IMR-90 (cell line): Measurements from ENCODE around the gene MRPL9.

Source experiments
- CEBPB ChIP-seq: IDR thresholded peaks from 2 replicates; pipeline ENCODE4 v1.6.1; 2012; ENCODE audit warnings: low read depth, low read length, improper control_type of control experiment
- POLR2A ChIP-seq: IDR thresholded peaks from 2 replicates; pipeline ENCODE4 v1.6.1; 2012; ENCODE audit warnings: mild to moderate bottlenecking, low read depth, low read length
- SMC3 ChIP-seq: fragments of 150-350 bp; IDR thresholded peaks from 2 replicates; pipeline ENCODE4 v1.6.1; 2016; ENCODE audit warnings: low read depth, mild to moderate bottlenecking, antibody characterized with exemption, low read length, moderate library complexity
- TF ChIP-seq, protein P1 (sequence below): conservative IDR thresholded peaks from 2 replicates; pipeline ENCODE4 v1.5.1; 2012; ENCODE audit warnings: mild to moderate bottlenecking, low read depth, low read length, improper control_type of control experiment

- TF ChIP-seq, protein P1, sequence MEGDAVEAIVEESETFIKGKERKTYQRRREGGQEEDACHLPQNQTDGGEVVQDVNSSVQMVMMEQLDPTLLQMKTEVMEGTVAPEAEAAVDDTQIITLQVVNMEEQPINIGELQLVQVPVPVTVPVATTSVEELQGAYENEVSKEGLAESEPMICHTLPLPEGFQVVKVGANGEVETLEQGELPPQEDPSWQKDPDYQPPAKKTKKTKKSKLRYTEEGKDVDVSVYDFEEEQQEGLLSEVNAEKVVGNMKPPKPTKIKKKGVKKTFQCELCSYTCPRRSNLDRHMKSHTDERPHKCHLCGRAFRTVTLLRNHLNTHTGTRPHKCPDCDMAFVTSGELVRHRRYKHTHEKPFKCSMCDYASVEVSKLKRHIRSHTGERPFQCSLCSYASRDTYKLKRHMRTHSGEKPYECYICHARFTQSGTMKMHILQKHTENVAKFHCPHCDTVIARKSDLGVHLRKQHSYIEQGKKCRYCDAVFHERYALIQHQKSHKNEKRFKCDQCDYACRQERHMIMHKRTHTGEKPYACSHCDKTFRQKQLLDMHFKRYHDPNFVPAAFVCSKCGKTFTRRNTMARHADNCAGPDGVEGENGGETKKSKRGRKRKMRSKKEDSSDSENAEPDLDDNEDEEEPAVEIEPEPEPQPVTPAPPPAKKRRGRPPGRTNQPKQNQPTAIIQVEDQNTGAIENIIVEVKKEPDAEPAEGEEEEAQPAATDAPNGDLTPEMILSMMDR: no peak
- TF ChIP-seq SMC3: no peak
- no peak for TF ChIP-seq CEBPB
- TF ChIP-seq POLR2A: no peak
Measured at GRCh38 chr1:151728151-151729054, 34.9 kb downstream of the MRPL9 start.
